GM19463 (cell line): ENCODE results near the gene TFPT.

Experiments used
- ATAC-seq: cut with Tn5 transposase; IDR thresholded peaks from one replicate; pipeline ENCODE4 v1.9.1; 2021; ENCODE audit warnings: mild to moderate bottlenecking, moderate library complexity; ENCODE audit not compliant: unreplicated experiment

The TFPT gene

GRCh38 chr19:54081032-54081431 is 34.4 kb downstream of the TFPT start, which contains the start of gene TARM1:
Gene TARM1, minus strand, starts transcription at chr19:54081365. Its CDS starts 25 bp downstream, at chr19:54081340.
- ATAC-seq = no peak

GRCh38 chr19:54077334-54077733 is 38.1 kb downstream of the TFPT start:
- no peak for ATAC-seq

- ATAC-seq = no peak
Observed at GRCh38 chr19:54074851-54075250, 40.6 kb downstream of the TFPT start.

- ATAC-seq = no peak
Observed at GRCh38 chr19:54073829-54074228, 41.6 kb downstream of the TFPT start.

GRCh38 chr19:54069470-54069869 is 46.0 kb downstream of the TFPT start:
- ATAC-seq = no peak

GRCh38 chr19:54063350-54064116 is 51.9 kb downstream of the TFPT start, which contains the start of gene VSTM1:
Gene VSTM1, minus strand, starts transcription at chr19:54063897. Its CDS starts 120 bp downstream, at chr19:54063777.
- ATAC-seq = no peak

- no peak for ATAC-seq
Observed at GRCh38 chr19:54062643-54063042, 52.8 kb downstream of the TFPT start.
